Body of pancreas (tissue), 4 donors: ENCODE data around the gene EXOC3.

Experiments used
- CTCF ChIP-seq, 7 experiments: fragments of 450-650 bp in 4 of 7; fragments of 200-600 bp in 3 of 7; sonication (generic) in 3 of 7; IDR thresholded peaks; one replicate each; pipeline ENCODE4 v1.5.1; 2016 to 2019; ENCODE audit warnings: antibody characterized with exemption in 7 of 7
- POLR2A ChIP-seq, 3 donors: fragments of 450-650 bp; IDR thresholded peaks; one replicate each; pipeline ENCODE4 v1.6.1; 2016; ENCODE audit warnings: antibody characterized with exemption in 3 of 3, mild to moderate bottlenecking in 2 of 3

- TF ChIP-seq CTCF (IDR thresholded peaks at IDR 0.05): no peak
- no peak for TF ChIP-seq POLR2A (IDR thresholded peaks at IDR 0.05)
Measured at GRCh38 chr5:449151-449550, 6.2 kb downstream of the EXOC3 start.
